ENCODE measurements around the gene LRRC31. TPM values are rescaled to one million over a fixed set of nuclear protein-coding genes. Genes with fewer than 3 reads are reported as not detected.

Gene LRRC31
- total RNA-seq, 1 donor from 2014 or later: not detected

DNA sequence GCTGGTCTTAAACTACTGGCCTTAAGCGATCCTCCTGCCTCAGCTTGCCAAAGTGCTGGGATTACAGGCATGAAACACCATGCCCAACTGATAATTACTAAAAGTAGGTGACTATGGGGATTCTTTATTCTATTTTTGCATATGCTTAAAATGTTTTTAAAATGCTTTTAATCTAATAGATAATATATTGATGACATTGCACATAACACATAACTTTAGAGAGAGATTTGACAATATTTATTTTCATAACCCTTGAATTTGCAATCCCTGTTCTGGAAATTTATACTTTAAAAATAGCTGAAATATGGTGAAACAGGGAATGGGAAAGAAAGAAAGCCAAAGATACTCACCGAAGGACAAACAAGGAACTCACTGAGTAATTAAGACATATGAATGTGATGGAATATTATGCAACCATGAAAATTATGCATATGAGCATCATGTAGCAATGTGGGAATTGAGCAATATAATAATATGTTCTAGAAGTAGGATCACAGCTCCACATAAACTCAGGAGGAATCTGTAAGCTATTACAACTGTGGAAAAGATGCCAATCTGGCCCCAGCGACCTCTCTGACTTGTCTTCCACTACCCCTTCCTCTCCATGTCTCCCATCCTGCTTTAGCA lies 2.0 kb downstream of the LRRC31 start:
- no peak for ATAC-seq (ENCODE audit: poor library complexity)
- intact Hi-C loops (cut with DNase I): no loop called here
- no peak for DNase-seq

DNA sequence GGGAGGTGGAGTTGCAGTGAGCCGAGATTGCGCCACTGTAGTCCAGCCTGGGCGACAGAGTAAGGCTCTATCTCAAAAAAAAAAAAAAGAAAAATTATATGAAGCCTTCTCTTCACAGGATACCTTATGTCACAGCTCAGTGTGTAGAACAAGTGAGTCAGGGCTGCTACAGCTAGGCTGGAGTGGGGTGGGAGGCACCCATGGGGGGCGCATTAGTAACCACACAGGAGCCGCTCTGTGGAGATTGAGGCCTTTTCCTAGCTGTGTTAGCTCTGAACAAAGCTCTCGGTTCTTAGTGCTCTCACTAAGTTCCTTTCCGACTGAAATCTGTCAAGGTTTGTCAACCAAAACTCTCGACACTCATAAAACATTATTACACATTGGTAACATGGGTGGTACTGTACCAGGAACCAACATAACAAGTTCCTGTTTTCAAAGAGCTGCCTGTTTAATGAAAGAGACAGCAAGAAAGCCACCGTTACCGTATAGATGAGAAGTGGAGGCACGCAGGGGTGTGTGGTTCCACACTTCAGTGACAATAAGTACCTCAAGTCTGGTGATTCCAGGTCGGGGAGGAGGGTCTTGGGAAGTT lies 4.5 kb downstream of the LRRC31 start:
- ATAC-seq (ENCODE audit: poor library complexity): peak; percentile 36
- intact Hi-C loops (cut with DNase I): no loop called here

GRCh38 chr3:169864270-169864669 lies 5.5 kb downstream of the LRRC31 start:
- intact Hi-C loops (cut with DNase I): loop anchor here (5.0 kb wide), 1 partner anchor 103 kb away; the partner anchor contains the start of gene SEC62
- no peak for ATAC-seq (ENCODE audit: poor library complexity)
- DNase-seq: no peak

More for the DNA sequence above, 4.5 kb downstream of the LRRC31 start:
- no peak for DNase-seq

- intact Hi-C loops (cut with DNase I): loop anchor here (5.0 kb wide), 1 partner anchor 104 kb away; the partner anchor contains the start of gene SEC62
- ATAC-seq (ENCODE audit: poor library complexity) (peak; percentile 90), DNase-seq (peak; percentile 50)
Measured at GRCh38 chr3:169863458-169863899, 6.3 kb downstream of the LRRC31 start.

DNA sequence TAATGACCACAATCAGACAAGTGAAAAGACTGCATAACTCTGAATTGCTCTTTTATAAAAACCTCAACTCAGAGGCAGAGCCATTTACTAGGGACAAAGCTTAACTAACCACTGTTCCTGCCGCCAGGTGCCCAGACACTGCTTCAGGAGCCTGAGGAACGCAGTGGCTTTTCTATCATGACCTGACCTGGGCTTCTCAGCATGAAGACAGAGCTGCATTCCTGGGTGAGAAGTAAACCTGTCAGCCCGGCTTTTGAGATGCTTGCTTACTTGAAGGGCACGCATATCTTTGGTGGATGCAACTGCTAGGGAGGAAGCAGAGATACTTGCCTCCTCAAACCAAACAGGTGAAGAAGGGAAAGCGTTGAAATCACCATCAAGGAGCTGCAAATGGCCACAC lies 7.9 kb downstream of the LRRC31 start:
- DNase-seq (no peak), ATAC-seq (ENCODE audit: poor library complexity) (no peak)
- intact Hi-C loops (cut with DNase I): loop anchor here (5.0 kb wide), 1 partner anchor 105 kb away; the partner anchor contains the start of gene SEC62

DNA sequence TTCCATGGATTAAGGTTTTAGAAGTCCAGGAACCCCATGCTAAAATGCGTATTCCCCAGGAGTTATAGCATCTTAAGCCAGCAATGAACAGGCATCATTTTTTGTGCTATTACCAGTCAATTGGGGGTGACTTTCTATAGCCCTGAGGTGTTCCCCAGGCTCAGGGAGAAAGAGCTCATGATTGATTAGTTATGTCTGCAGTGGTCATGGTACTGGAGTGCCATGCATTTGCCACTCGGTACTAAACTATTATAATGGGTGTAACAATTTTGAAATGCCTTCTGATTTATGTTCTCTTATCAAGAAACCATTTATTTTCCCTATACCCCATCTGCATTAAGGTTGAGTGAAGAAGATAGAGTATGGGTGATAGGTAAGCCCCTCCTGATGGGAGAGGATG lies 11.9 kb downstream of the LRRC31 start:
- intact Hi-C loops (cut with DNase I): no loop called here
- ATAC-seq (ENCODE audit: poor library complexity) (no peak), DNase-seq (no peak)

GRCh38 chr3:169855514-169855913 lies 14.2 kb downstream of the LRRC31 start:
- intact Hi-C loops (cut with DNase I): no loop called here
- DNase-seq (no peak), ATAC-seq (ENCODE audit: poor library complexity) (no peak)

DNA sequence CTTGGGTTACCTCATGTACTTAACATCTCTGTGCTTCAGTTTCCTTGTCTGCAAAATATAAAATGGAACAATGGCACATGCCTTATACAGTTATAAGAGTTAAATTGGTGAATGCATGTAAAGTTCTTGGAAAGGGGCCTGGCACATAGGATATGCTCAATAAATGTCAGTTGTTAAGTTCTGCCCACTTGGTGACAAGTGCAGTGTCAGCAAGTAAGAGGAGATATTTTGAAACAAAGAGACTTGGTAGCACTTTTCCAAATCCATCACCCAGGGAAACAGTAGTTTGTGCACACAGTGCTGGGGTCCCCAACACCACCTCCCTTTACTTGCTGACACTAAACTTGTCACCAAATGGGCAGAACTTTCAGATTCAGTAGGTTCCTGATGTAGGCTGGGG lies 19.1 kb downstream of the LRRC31 start:
- intact Hi-C loops (cut with DNase I): no loop called here
- ATAC-seq (ENCODE audit: poor library complexity) (no peak), DNase-seq (no peak)

- DNase-seq (no peak), ATAC-seq (ENCODE audit: poor library complexity) (no peak)
- intact Hi-C loops (cut with DNase I): no loop called here
Measured at GRCh38 chr3:169848741-169849140, 21.0 kb downstream of the LRRC31 start.

DNA sequence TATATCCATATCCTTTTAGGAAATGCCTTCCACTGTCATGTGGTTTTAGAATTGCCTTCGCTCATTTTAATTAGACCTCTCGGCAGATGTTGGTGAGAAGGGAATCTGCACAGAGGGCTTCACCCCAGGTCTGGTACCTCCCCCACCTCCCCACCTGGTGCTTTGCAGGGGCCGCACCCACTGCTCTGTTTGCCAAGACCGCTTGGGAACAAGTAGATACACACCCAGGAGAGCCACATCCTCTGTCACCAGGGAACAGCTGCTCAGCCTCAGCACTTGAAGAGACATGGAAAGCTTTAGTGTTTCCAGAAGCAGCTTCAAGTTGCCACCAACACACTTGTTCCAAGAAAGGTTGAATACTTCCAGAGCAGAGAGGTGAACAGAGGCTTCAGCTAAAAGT lies 21.8 kb downstream of the LRRC31 start:
- no peak for DNase-seq
- peak; percentile 48 for ATAC-seq (ENCODE audit: poor library complexity)

GRCh38 chr3:169846458-169847193 lies 23.1 kb downstream of the LRRC31 start:
- intact Hi-C loops (cut with DNase I): no loop called here

More for the DNA sequence above, 21.8 kb downstream of the LRRC31 start:
- intact Hi-C loops (cut with DNase I): no loop called here

GRCh38 chr3:169842960-169843359 lies 26.8 kb downstream of the LRRC31 start:
- intact Hi-C loops (cut with DNase I): no loop called here
- DNase-seq: no peak
- no peak for ATAC-seq (ENCODE audit: poor library complexity)

More at GRCh38 chr3:169846458-169847193, 23.1 kb downstream of the LRRC31 start:
- no peak for DNase-seq
- no peak for ATAC-seq (ENCODE audit: poor library complexity)

- no peak for DNase-seq
- ATAC-seq (ENCODE audit: poor library complexity): no peak
Measured at GRCh38 chr3:169841171-169841570, 28.6 kb downstream of the LRRC31 start.

GRCh38 chr3:169838511-169839030 lies 31.2 kb downstream of the LRRC31 start:
- intact Hi-C loops (cut with DNase I): no loop called here
- ATAC-seq (ENCODE audit: poor library complexity) (no peak), DNase-seq (no peak)

More at GRCh38 chr3:169841171-169841570, 28.6 kb downstream of the LRRC31 start:
- intact Hi-C loops (cut with DNase I): no loop called here

DNA sequence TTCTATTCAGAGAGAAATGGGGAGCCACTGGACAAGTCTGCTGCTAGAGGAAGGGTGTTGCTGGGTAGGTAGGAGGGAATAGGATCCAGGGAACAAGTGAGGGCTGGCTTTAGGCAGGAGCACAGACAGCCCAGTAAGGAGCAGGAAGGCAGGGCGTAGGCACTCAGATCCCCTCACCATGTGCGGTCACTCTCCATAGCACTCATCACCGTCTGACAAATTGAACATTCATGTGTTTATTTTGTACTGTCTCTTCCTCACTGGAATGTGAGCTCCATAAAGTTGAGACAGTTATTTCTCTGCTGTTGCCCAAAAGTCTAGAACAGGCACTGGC lies 32.8 kb downstream of the LRRC31 start:
- DNase-seq: no peak
- no peak for ATAC-seq (ENCODE audit: poor library complexity)
- intact Hi-C loops (cut with DNase I): no loop called here

DNA sequence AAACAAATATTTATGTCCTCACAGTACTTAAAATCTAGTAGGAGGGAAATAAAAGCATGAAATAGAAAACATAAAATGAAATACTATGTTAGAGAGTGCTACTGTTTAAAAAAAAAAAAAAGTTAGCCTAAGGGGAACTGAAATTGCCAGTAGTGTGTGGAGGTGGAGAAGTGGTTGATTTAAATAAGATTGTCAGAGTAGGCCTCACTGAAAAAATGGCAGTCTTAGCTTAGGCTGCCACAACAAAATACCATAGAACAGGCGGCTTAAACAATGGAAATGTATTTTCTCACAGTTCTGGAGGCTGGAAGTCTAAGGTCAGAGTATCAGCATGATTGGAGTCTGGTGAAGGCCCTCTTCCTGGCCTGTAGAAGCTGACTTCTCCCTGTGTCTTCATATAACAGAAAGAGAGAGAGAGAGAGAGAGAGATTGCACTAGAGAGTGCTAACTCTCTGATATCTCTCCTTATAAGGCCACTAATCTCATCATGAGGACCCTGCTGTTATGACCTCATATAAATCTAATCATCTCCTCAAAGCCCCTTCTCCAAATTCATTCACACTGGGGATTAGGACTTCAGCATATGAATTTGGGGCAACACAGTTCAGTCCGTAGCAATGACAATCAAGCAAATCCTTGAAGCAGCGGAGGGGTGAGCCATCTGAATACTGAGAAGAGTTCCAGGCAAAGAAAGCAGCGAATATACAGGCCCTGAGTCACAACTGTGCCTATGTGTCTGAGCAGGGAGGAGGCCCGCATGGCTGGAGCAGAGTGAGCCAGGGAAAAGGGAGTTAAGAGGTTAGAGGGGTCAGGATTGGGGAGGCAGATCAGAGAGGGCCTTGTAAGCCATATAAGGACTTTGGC lies 33.4 kb downstream of the LRRC31 start:
- ATAC-seq (ENCODE audit: poor library complexity) (no peak), DNase-seq (no peak)
- intact Hi-C loops (cut with DNase I): no loop called here

DNA sequence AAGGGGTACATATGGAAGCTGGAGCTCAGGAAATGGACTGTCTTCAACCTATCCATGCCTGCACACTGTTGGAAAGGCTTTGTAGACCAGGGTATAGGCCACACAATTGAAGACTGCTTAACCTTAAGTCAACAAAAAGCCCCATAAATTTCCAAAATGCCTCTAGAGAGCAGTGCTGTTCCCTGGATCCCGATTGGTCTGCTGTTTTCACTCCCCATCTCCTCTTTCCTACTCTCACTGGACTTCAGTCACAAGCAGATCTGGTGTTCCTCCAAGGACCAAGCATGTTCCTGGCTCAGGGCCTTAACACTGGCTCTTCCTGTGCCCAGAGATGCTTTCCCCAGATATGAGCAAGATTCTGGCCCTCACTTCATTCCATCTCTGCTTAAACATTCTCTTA lies 34.2 kb downstream of the LRRC31 start:
- ATAC-seq (ENCODE audit: poor library complexity) (no peak), DNase-seq (no peak)
- intact Hi-C loops (cut with DNase I): no loop called here

GRCh38 chr3:169827712-169828111 lies 42.0 kb downstream of the LRRC31 start:
- intact Hi-C loops (cut with DNase I): no loop called here
- DNase-seq: no peak
- ATAC-seq (ENCODE audit: poor library complexity): no peak

DNA sequence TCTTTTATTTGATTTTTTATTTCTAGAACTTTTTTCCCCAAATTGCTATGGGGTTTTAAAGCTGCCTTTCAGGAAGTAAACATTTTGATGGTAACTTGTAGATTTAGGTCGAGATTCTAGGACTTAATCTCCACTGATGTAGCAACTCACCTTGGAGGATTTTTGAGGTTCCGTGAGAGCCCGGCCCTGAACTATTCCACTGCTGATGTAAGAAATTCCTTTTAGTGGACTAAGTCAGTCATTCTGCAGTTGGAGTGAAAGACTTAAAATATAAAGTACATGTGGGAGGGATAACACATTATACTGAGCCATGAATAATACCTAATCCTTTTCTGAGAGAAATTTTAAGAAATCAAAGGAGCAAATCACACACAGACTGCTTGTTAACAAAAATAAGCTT lies 44.4 kb downstream of the LRRC31 start:
- ATAC-seq (ENCODE audit: poor library complexity): no peak
- intact Hi-C loops (cut with DNase I): no loop called here

More for the DNA sequence above, 44.4 kb downstream of the LRRC31 start:
- no peak for DNase-seq
